Coronary artery (tissue), 2 donors: ENCODE results near the gene ADAMTS2.
A peak's percentile ranks its signal among the peaks of the same experiment; 100 is the strongest.

Experiments used
- DNase-seq: peaks from one replicate; pipeline ENCODE4 v3.0.0-alpha.2; 2017; ENCODE audit warnings: low spot score
- H3K27ac ChIP-seq, 2 donors: fragments of 200-600 bp; sonication (generic); one replicate each; pipeline ENCODE4 v1.5.1; 2016 to 2019
- H3K4me3 ChIP-seq: fragments of 200-600 bp; sonication (generic); 2 replicates; pipeline ENCODE4 v1.5.1; 2016; ENCODE audit warnings: mild to moderate bottlenecking, moderate library complexity
- CTCF ChIP-seq: fragments of 200-600 bp; sonication (generic); IDR thresholded peaks from one replicate; pipeline ENCODE4 v1.5.1; 2019; ENCODE audit warnings: antibody characterized with exemption

ADAMTS2 gene

GRCh38 chr5:179119415-179120170 is 225.7 kb downstream of the ADAMTS2 start:
- no peak for TF ChIP-seq CTCF
- DNase-seq, result peak; percentile 56
- Histone ChIP-seq H3K27ac (no peak overlapping the region), H3K4me3 (no peak overlapping the region)

GRCh38 chr5:179118756-179119414 is 226.4 kb downstream of the ADAMTS2 start:
- no peak overlapping the region for H3K27ac ChIP-seq
- peak; percentile 47 for DNase-seq
- TF ChIP-seq CTCF, result no peak

DNA sequence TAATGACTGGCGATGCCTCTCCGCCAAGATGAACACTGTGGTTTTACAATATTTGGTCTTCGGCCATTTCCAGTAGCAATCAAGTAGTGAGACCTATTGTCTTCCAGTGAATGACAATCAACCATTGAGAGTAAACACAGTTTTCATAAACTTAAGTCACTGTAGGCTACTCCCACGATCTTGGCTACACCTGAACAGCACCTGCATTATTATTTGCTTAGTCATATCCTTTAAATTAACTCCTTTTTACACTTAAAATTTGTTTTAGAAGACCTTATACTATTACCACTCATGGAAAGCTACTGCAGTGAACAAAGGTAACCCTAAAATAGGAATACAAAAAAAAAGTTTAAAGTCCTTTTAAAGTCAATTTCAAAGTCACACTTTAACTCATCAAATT is 226.9 kb downstream of the ADAMTS2 start:
- no peak overlapping the region for H3K4me3 ChIP-seq
- H3K27ac ChIP-seq, result no peak overlapping the region
- TF ChIP-seq CTCF, result no peak
- DNase-seq, result no peak

More at GRCh38 chr5:179118756-179119414, 226.4 kb downstream of the ADAMTS2 start:
- H3K4me3 ChIP-seq, result no peak overlapping the region

GRCh38 chr5:179115845-179116524 is 229.3 kb downstream of the ADAMTS2 start:
- DNase-seq, result peak; percentile 49
- no peak overlapping the region for H3K4me3 ChIP-seq
- H3K27ac ChIP-seq, result no peak overlapping the region
- TF ChIP-seq CTCF, result no peak

DNA sequence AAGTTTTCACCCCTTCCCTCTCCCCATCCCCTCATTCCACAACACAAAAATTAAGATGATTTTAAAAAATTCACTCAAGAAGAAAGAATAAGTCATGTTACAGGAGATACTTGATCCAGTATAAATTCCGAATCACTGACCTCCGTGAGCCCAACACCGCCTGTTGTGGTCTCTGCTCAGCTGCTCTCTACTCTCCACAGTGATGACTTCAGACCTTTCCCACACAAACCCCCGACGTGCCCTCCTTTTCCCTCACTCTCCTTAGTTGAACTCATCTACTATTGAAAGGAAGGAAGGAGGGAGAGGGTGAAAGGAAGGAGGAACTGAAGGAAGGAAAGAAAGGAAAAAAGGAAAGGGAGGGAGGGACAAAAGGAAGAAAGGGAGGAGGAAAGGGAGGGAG is 230.0 kb downstream of the ADAMTS2 start:
- Histone ChIP-seq H3K27ac (no peak overlapping the region), H3K4me3 (no peak overlapping the region)
- no peak for DNase-seq
- TF ChIP-seq CTCF, result no peak

GRCh38 chr5:179114756-179115155 is 230.5 kb downstream of the ADAMTS2 start:
- no peak for DNase-seq
- Histone ChIP-seq H3K27ac (no peak overlapping the region), H3K4me3 (no peak overlapping the region)
- no peak for TF ChIP-seq CTCF
